Stromal cell of bone marrow (primary cell): ENCODE measurements around the gene SLC27A5.
A peak's percentile ranks its signal among the peaks of the same experiment; 100 is the strongest.
"Not testable (repeated sequence)": the region's sequence is repeated elsewhere in the genome, so short reads cannot be mapped to it uniquely, and the experiment has no call there.

Source experiments
- DNase-seq: peaks from one replicate; pipeline ENCODE4 v3.0.0-alpha.2; 2012; ENCODE audit warnings: low read depth

Gene SLC27A5

GRCh38 chr19:58550362-58551122 is 38.8 kb upstream of the SLC27A5 start:
- no peak for DNase-seq

- no peak for DNase-seq
Measured at GRCh38 chr19:58549664-58550361, 38.0 kb upstream of the SLC27A5 start.

GRCh38 chr19:58548859-58549663 is 37.3 kb upstream of the SLC27A5 start:
- DNase-seq = no peak

GRCh38 chr19:58547323-58548312 is 35.8 kb upstream of the SLC27A5 start:
- DNase-seq = no peak

GRCh38 chr19:58546019-58546530 is 34.3 kb upstream of the SLC27A5 start:
- no peak for DNase-seq

- DNase-seq = no peak
Measured at GRCh38 chr19:58545286-58546018, 33.7 kb upstream of the SLC27A5 start.

GRCh38 chr19:58544591-58545285 is 32.9 kb upstream of the SLC27A5 start:
- DNase-seq = peak; percentile 24

GRCh38 chr19:58543826-58544590 is 32.2 kb upstream of the SLC27A5 start, which contains the start of gene TRIM28:
TRIM28 (plus strand) TSS chr19:58544064; CDS start chr19:58544758, 694 bp downstream.
- peak; percentile 98 for DNase-seq

GRCh38 chr19:58542641-58543372 is 31.0 kb upstream of the SLC27A5 start:
- not testable (repeated sequence) for DNase-seq

GRCh38 chr19:58539169-58539559 is 27.4 kb upstream of the SLC27A5 start:
- DNase-seq = not testable (repeated sequence)

- no peak for DNase-seq
Measured at GRCh38 chr19:58538257-58539168, 26.7 kb upstream of the SLC27A5 start.

GRCh38 chr19:58536852-58537798 is 25.3 kb upstream of the SLC27A5 start:
- no peak for DNase-seq

- DNase-seq = no peak
Measured at GRCh38 chr19:58535857-58536256, 24.1 kb upstream of the SLC27A5 start.

GRCh38 chr19:58531034-58531840 is 19.4 kb upstream of the SLC27A5 start:
- DNase-seq = no peak

GRCh38 chr19:58529405-58529804 is 17.6 kb upstream of the SLC27A5 start:
- DNase-seq = no peak
